GM10248 (cell line): Measurements from ENCODE around the gene SCAP.

Experiments used
- CTCF ChIA-PET: fragments of 300-600 bp; sonication (Branson Sonifier 250); formaldehyde crosslinking; extraction: SDS; loops from one replicate; lab custom pipeline; 2021; ENCODE audit warnings: antibody characterized with exemption; lab: Yijun Ruan, JAX
- POLR2A ChIA-PET: fragments of 350-650 bp; sonication (Branson Sonifier 250); formaldehyde crosslinking; extraction: SDS; loops from one replicate; lab custom pipeline; 2020; ENCODE audit warnings: antibody characterized with exemption; lab: Yijun Ruan, JAX
- DNase-seq: peaks from one replicate; pipeline ENCODE4 v3.0.0; 2012; ENCODE audit errors: extremely low spot score
- TF ChIP-seq, protein P1 (sequence below): IDR thresholded peaks from 2 replicates; pipeline ENCODE4 v1.5.1; 2012; ENCODE audit warnings: mild to moderate bottlenecking, low read depth; ENCODE audit errors: extremely low read depth, missing control alignments, control extremely low read depth

The SCAP gene

DNA sequence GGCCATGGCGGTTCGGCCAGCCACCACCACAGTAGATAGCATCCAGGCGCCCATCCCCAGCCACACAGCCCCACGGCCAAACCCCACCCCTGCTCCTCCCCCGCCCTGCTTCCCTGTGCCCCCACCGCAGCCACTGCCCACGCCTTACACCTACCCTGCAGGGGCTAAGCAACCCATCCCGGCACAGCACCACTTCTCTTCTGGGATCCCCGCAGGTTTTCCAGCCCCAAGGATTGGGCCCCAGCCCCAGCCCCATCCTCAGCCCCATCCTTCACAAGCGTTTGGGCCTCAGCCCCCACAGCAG, 65.4 kb downstream of the SCAP start:
- DNase-seq = no peak
- CTCF ChIA-PET = no interaction called here
- TF ChIP-seq, protein P1, sequence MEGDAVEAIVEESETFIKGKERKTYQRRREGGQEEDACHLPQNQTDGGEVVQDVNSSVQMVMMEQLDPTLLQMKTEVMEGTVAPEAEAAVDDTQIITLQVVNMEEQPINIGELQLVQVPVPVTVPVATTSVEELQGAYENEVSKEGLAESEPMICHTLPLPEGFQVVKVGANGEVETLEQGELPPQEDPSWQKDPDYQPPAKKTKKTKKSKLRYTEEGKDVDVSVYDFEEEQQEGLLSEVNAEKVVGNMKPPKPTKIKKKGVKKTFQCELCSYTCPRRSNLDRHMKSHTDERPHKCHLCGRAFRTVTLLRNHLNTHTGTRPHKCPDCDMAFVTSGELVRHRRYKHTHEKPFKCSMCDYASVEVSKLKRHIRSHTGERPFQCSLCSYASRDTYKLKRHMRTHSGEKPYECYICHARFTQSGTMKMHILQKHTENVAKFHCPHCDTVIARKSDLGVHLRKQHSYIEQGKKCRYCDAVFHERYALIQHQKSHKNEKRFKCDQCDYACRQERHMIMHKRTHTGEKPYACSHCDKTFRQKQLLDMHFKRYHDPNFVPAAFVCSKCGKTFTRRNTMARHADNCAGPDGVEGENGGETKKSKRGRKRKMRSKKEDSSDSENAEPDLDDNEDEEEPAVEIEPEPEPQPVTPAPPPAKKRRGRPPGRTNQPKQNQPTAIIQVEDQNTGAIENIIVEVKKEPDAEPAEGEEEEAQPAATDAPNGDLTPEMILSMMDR = no peak
- POLR2A ChIA-PET = no interaction called here

DNA sequence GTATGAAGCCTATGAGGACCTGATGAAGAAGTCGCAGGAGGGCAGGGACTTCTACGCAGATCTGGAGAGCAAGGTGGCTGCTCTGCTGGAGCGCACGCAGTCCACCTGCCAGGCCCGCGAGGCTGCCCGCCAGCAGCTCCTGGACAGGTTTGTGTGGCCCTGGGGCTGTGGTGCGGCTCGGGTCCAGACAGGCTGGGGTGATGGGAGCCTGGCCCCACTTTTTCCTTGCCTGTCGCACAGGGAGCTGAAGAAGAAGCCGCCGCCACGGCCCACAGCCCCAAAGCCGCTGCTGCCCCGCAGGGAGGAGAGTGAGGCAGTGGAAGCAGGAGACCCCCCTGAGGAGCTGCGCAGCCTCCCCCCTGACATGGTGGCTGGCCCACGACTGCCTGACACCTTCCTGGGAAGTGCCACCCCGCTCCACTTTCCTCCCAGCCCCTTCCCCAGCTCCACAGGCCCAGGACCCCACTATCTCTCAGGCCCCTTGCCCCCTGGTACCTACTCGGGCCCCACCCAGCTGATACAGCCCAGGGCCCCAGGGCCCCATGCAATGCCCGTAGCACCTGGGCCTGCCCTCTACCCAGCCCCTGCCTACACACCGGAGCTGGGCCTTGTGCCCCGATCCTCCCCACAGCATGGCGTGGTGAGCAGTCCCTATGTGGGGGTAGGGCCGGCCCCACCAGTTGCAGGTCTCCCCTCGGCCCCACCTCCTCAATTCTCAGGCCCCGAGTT, 65.9 kb downstream of the SCAP start:
- TF ChIP-seq, protein P1 = no peak
- POLR2A ChIA-PET = no interaction called here
- DNase-seq = no peak

DNA sequence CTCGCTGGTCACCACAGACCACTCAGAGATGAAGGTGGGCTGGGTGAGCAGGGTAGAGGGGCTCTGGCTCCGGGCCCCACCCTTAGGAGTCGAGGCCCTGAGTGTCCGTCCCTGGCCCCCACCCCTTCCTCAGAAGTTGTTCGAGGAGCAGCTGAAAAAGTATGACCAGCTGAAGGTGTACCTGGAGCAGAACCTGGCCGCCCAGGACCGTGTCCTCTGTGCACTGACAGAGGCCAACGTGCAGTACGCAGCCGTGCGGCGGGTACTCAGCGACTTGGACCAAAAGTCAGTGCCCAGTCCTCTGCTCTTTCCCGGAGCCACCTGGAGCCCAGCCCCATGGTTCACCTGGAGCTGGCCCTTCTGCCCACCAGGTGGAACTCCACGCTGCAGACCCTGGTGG, 66.5 kb downstream of the SCAP start:
- no peak for DNase-seq
- TF ChIP-seq, protein P1 = no peak
- POLR2A ChIA-PET = interaction anchor here (0.5 kb wide), 1 partner anchor 1600 kb away, joined by 4 read pairs; no protein-coding TSS in a partner anchor
- CTCF ChIA-PET = interaction anchor here (1.2 to 2.8 kb wide), 3 partner anchors 11 to 12 kb away, joined by 3 to 11 read pairs (median 3); no protein-coding TSS in a partner anchor

More for the DNA sequence above, 65.9 kb downstream of the SCAP start:
- CTCF ChIA-PET = interaction anchor here (1.2 to 2.8 kb wide), 3 partner anchors 10 to 12 kb away, joined by 3 to 11 read pairs (median 3); no protein-coding TSS in a partner anchor

DNA sequence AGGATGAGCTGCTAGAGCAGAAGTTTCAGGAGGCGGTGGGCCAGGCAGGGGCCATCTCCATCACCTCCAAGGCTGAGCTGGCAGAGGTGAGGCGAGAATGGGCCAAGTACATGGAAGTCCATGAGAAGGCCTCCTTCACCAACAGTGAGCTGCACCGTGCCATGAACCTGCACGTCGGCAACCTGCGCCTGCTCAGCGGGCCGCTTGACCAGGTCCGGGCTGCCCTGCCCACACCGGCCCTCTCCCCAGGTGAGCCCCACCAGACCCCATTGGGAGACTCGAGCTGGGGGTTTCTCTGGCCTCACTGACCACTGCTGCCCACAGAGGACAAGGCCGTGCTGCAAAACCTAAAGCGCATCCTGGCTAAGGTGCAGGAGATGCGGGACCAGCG, 66.9 kb downstream of the SCAP start:
- ChIA-PET POLR2A (interaction anchor here (0.5 kb wide), 1 partner anchor 1600 kb away, joined by 4 read pairs; no protein-coding TSS in a partner anchor), CTCF (interaction anchor here (1.2 to 2.8 kb wide), 3 partner anchors 10 to 13 kb away, joined by 3 to 11 read pairs (median 3); no protein-coding TSS in a partner anchor)
- TF ChIP-seq, protein P1 = no peak
- DNase-seq = no peak

DNA sequence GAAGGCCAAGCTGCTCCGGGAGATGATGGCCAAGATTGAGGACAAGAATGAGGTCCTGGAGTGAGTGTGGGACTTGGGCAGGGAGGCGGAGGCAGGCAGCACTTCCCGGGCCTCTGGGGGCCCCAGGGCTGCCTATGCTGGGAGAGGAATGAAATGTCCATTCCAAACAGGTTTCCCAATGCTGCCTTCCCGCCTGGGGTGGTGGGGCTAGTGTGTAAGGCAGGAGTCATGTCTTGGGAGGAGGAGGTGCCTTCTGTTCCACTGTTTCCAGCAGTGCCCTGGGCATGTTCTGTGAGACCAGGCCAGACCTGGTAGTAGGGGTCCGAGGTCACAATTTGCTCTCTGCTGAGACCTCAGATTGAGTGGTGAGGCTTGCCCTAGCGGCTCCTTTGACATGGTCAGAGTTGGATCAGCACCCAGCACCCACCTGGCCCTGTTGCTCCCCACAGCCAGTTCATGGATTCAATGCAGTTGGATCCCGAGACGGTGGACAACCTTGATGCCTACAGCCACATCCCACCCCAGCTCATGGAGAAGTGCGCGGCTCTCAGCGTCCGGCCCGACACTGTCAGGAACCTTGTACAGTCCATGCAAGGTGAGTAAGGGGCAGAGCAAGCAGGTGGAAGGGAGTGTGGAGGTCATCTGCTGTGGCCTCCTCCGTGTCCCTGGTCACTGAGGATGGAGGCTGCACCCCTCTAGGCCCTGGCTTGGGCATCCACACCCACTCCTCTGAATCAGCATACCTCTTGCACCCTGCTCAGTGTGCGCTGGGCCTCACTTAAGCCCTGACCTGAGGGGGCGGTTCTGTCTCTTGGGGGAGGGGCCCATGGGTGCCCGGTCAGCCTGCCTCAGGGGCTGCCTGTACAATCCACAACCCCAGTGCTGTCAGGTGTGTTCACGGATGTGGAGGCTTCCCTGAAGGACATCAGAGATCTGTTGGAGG, 67.6 kb downstream of the SCAP start:
- TF ChIP-seq, protein P1 = no peak
- no peak for DNase-seq
- ChIA-PET CTCF (interaction anchor here (1.2 to 2.8 kb wide), 3 partner anchors 10 to 13 kb away, joined by 3 to 11 read pairs (median 3); no protein-coding TSS in a partner anchor), POLR2A (no interaction called here)

DNA sequence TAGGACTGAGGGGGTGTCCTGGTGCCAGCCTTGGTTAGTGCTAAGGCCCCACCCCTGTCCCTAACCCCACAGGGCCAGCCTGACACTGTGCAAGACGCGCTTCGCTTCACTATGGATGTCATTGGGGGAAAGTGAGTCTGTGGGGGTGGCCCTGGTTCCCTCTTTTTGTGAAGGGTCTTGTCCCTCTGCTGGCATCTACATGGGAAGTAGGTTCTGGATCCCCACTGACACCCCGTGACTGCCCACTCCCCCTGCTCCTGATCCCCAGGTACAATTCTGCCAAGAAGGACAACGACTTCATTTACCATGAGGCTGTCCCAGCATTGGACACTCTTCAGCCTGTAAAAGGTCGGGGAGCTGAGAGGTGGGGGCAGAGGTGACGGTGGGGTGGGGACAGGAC, 68.5 kb downstream of the SCAP start:
- TF ChIP-seq, protein P1 = no peak
- ChIA-PET POLR2A (no interaction called here), CTCF (interaction anchor here (1.3 to 2.8 kb wide), 3 partner anchors 14 to 69 kb away, joined by 5 to 11 read pairs (median 6); partner anchors contain the start of gene SCAP)
- DNase-seq = no peak
